K562 (cell line): ENCODE results near the gene SLC17A2. TPM values are rescaled to one million over a fixed set of nuclear protein-coding genes. Genes with fewer than 3 reads are reported as not detected.

ENCODE experiments used
- FOSL1 ChIP-seq: fragments of 200-800 bp; sonication (Bioruptor generic); conservative IDR thresholded peaks from 2 replicates; pipeline ENCODE4 v1.6.1; 2016; ENCODE audit warnings: missing genetic modification characterization, missing compliant biosample characterization
- GABPB1 ChIP-seq: sonication (generic); formaldehyde crosslinking; IDR thresholded peaks from 2 replicates; pipeline ENCODE4 v1.8.0; 2022; ENCODE audit warnings: mild to moderate bottlenecking, missing genetic modification reagents
- THRB ChIP-seq: fragments of 450-650 bp; formaldehyde crosslinking; conservative IDR thresholded peaks from 2 replicates; pipeline ENCODE4 v1.4.0; 2022; ENCODE audit warnings: mild to moderate bottlenecking, missing genetic modification characterization
- XRCC4 ChIP-seq: IDR thresholded peaks from one replicate; pipeline ENCODE4 v1.6.1; 2011; ENCODE audit not compliant: insufficient read depth, insufficient read length; ENCODE audit errors: extremely low read depth
- ZBTB17 ChIP-seq: fragments of 450-650 bp; formaldehyde crosslinking; IDR thresholded peaks from 2 replicates; pipeline ENCODE4 v1.4.0; 2020; ENCODE audit warnings: mild to moderate bottlenecking
- ZNF263 ChIP-seq: sonication (generic); formaldehyde crosslinking; IDR thresholded peaks from 2 replicates; pipeline ENCODE4 v1.8.0; 2022; ENCODE audit warnings: mild to moderate bottlenecking, missing genetic modification reagents, borderline replicate concordance
- polyA plus RNA-seq, 8 experiments: library from polyadenylated mRNA; depleted of rRNA in 4 of 8; stranded (reverse) in 5 of 8; unstranded in 3 of 8; fragments of >200 nt; fragmentation: Nextera tagmentation in 2 of 8; fragmentation: Illumina TruSeq in 1 of 8; extraction: Ambion mirVana in 2 of 8; extraction: Trizol in 1 of 8; gene quantifications; 2 replicates each; pipeline versions ENCODE4 v1.2.1 to v1.2.3, GENCODE V29; 2011 to 2014; ENCODE audit warnings: inconsistent platforms in 1 of 8, missing spikeins in 1 of 8
- total RNA-seq, 7 experiments: library from RNA; depleted of rRNA in 6 of 7; stranded (reverse); fragments of >200 nt in 6 of 7; fragmentation: Illumina TruSeq in 2 of 7; extraction: Trizol in 2 of 7; gene quantifications; 2 replicates each; pipeline versions ENCODE4 v1.2.1 to v1.2.3, GENCODE V29; 2011 to 2021; ENCODE audit warnings: low replicate concordance in 1 of 7
- TF ChIP-seq, protein P1 (sequence below): fragments of 450-650 bp; IDR thresholded peaks from 2 replicates; pipeline ENCODE4 v1.6.1; 2017; ENCODE audit warnings: antibody characterized with exemption, mild to moderate bottlenecking

Gene SLC17A2
- total and polyA plus RNA-seq, 9 of the 15 experiments (the other 6 are each of a cell fraction or from before 2014, with no cell fraction given), result not detected

- TF ChIP-seq, protein P1, sequence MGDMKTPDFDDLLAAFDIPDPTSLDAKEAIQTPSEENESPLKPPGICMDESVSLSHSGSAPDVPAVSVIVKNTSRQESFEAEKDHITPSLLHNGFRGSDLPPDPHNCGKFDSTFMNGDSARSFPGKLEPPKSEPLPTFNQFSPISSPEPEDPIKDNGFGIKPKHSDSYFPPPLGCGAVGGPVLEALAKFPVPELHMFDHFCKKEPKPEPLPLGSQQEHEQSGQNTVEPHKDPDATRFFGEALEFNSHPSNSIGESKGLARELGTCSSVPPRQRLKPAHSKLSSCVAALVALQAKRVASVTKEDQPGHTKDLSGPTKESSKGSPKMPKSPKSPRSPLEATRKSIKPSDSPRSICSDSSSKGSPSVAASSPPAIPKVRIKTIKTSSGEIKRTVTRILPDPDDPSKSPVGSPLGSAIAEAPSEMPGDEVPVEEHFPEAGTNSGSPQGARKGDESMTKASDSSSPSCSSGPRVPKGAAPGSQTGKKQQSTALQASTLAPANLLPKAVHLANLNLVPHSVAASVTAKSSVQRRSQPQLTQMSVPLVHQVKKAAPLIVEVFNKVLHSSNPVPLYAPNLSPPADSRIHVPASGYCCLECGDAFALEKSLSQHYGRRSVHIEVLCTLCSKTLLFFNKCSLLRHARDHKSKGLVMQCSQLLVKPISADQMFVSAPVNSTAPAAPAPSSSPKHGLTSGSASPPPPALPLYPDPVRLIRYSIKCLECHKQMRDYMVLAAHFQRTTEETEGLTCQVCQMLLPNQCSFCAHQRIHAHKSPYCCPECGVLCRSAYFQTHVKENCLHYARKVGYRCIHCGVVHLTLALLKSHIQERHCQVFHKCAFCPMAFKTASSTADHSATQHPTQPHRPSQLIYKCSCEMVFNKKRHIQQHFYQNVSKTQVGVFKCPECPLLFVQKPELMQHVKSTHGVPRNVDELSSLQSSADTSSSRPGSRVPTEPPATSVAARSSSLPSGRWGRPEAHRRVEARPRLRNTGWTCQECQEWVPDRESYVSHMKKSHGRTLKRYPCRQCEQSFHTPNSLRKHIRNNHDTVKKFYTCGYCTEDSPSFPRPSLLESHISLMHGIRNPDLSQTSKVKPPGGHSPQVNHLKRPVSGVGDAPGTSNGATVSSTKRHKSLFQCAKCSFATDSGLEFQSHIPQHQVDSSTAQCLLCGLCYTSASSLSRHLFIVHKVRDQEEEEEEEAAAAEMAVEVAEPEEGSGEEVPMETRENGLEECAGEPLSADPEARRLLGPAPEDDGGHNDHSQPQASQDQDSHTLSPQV, result no peak
- no peak for TF ChIP-seq THRB (CRISPR knock-in tag)
- no peak for TF ChIP-seq FOSL1 (tag)
- no peak for TF ChIP-seq GABPB1 (CRISPR knock-in tag)
- no peak for TF ChIP-seq ZNF263 (CRISPR knock-in tag)
- no peak for TF ChIP-seq ZBTB17
- no peak for TF ChIP-seq XRCC4
Observed at GRCh38 chr6:25946631-25947030, 16.1 kb upstream of the SLC17A2 start (continued).
